IPS-15b (cell line): ENCODE measurements around the gene GPC6.

Source experiments
- H3K27me3 ChIP-seq: one replicate; pipeline ENCODE4 v1.6.1; 2013; ENCODE audit warnings: low read length; ENCODE audit not compliant: control insufficient read depth, insufficient read depth
- H3K36me3 ChIP-seq: one replicate; pipeline ENCODE4 v1.6.1; 2013; ENCODE audit warnings: low read length; ENCODE audit not compliant: control insufficient read depth, insufficient read depth
- H3K4me1 ChIP-seq: one replicate; pipeline ENCODE4 v1.6.1; 2013; ENCODE audit warnings: mild to moderate bottlenecking, low read length; ENCODE audit not compliant: control insufficient read depth, insufficient read depth
- H3K4me3 ChIP-seq: one replicate; pipeline ENCODE4 v1.5.1; 2013; ENCODE audit warnings: low read depth, low read length
- H3K9ac ChIP-seq: one replicate; pipeline ENCODE4 v1.6.1; 2013; ENCODE audit warnings: low read depth, mild to moderate bottlenecking, low read length
- H3K9me3 ChIP-seq: one replicate; pipeline ENCODE4 v1.6.1; 2013; ENCODE audit warnings: mild to moderate bottlenecking, low read length; ENCODE audit not compliant: control insufficient read depth, insufficient read depth

GPC6 gene

GRCh38 chr13:93959796-93960533, 733.4 kb downstream of the GPC6 start:
- Histone ChIP-seq H3K4me1 (peaks cover 4% of the 10 kb centered on the region), H3K9me3 (no peaks in the 10 kb centered on the region), H3K27me3 (no peaks in the 10 kb centered on the region), H3K9ac (no peak overlapping the region), H3K4me3 (no peak overlapping the region), H3K36me3 (no peaks in the 10 kb centered on the region)

- H3K27me3 ChIP-seq: no peaks in the 10 kb centered on the region
- H3K9ac ChIP-seq: no peak overlapping the region
- peaks cover 4% of the 10 kb centered on the region for H3K4me1 ChIP-seq
- H3K36me3 ChIP-seq: no peaks in the 10 kb centered on the region
- no peak overlapping the region for H3K4me3 ChIP-seq
- H3K9me3 ChIP-seq: no peaks in the 10 kb centered on the region
Measured at GRCh38 chr13:93963266-93964145, 736.9 kb downstream of the GPC6 start.

GRCh38 chr13:93964146-93964512, 737.5 kb downstream of the GPC6 start:
- peaks cover 4% of the 10 kb centered on the region for H3K4me1 ChIP-seq
- no peak overlapping the region for H3K4me3 ChIP-seq
- no peaks in the 10 kb centered on the region for H3K36me3 ChIP-seq
- H3K9me3 ChIP-seq: no peaks in the 10 kb centered on the region
- no peak overlapping the region for H3K9ac ChIP-seq
- H3K27me3 ChIP-seq: no peaks in the 10 kb centered on the region

GRCh38 chr13:93965587-93965986, 739.0 kb downstream of the GPC6 start:
- H3K9me3 ChIP-seq: no peaks in the 10 kb centered on the region
- peaks cover 4% of the 10 kb centered on the region for H3K4me1 ChIP-seq
- H3K27me3 ChIP-seq: no peaks in the 10 kb centered on the region
- no peaks in the 10 kb centered on the region for H3K36me3 ChIP-seq
- no peak overlapping the region for H3K9ac ChIP-seq
- H3K4me3 ChIP-seq: no peak overlapping the region

- no peak overlapping the region for H3K9ac ChIP-seq
- no peaks in the 10 kb centered on the region for H3K27me3 ChIP-seq
- peaks cover 4% of the 10 kb centered on the region for H3K4me1 ChIP-seq
- no peaks in the 10 kb centered on the region for H3K9me3 ChIP-seq
- no peaks in the 10 kb centered on the region for H3K36me3 ChIP-seq
- no peak overlapping the region for H3K4me3 ChIP-seq
Measured at GRCh38 chr13:93966267-93966936, 739.8 kb downstream of the GPC6 start.

- no peaks in the 10 kb centered on the region for H3K9me3 ChIP-seq
Measured at GRCh38 chr13:93967286-93967685, 740.7 kb downstream of the GPC6 start.

GRCh38 chr13:93975242-93975641, 748.6 kb downstream of the GPC6 start:
- no peak overlapping the region for H3K9ac ChIP-seq
- H3K4me3 ChIP-seq: no peak overlapping the region
- no peaks in the 10 kb centered on the region for H3K27me3 ChIP-seq
- H3K36me3 ChIP-seq: no peaks in the 10 kb centered on the region
- H3K4me1 ChIP-seq: no peaks in the 10 kb centered on the region
- H3K9me3 ChIP-seq: no peaks in the 10 kb centered on the region

More at GRCh38 chr13:93967286-93967685, 740.7 kb downstream of the GPC6 start:
- H3K4me3 ChIP-seq: no peak overlapping the region
- peaks cover 4% of the 10 kb centered on the region for H3K4me1 ChIP-seq
- no peaks in the 10 kb centered on the region for H3K36me3 ChIP-seq
- no peaks in the 10 kb centered on the region for H3K27me3 ChIP-seq
- H3K9ac ChIP-seq: no peak overlapping the region

GRCh38 chr13:93976528-93976927, 749.9 kb downstream of the GPC6 start:
- H3K27me3 ChIP-seq: no peaks in the 10 kb centered on the region
- H3K4me1 ChIP-seq: no peaks in the 10 kb centered on the region
- H3K4me3 ChIP-seq: no peak overlapping the region
- H3K9ac ChIP-seq: no peak overlapping the region
- no peaks in the 10 kb centered on the region for H3K36me3 ChIP-seq
- H3K9me3 ChIP-seq: no peaks in the 10 kb centered on the region

- Histone ChIP-seq H3K9me3 (no peaks in the 10 kb centered on the region), H3K27me3 (no peaks in the 10 kb centered on the region), H3K36me3 (no peaks in the 10 kb centered on the region), H3K9ac (no peak overlapping the region), H3K4me3 (no peak overlapping the region), H3K4me1 (no peaks in the 10 kb centered on the region)
Measured at GRCh38 chr13:93977986-93978385, 751.4 kb downstream of the GPC6 start.

GRCh38 chr13:93981426-93981977, 754.9 kb downstream of the GPC6 start:
- H3K27me3 ChIP-seq: no peaks in the 10 kb centered on the region
- H3K9ac ChIP-seq: no peak overlapping the region
- no peaks in the 10 kb centered on the region for H3K36me3 ChIP-seq
- H3K4me1 ChIP-seq: no peaks in the 10 kb centered on the region
- no peak overlapping the region for H3K4me3 ChIP-seq
- no peaks in the 10 kb centered on the region for H3K9me3 ChIP-seq

- H3K36me3 ChIP-seq: no peaks in the 10 kb centered on the region
Measured at GRCh38 chr13:93982179-93982918, 755.7 kb downstream of the GPC6 start.

More at GRCh38 chr13:93982179-93982918, 755.7 kb downstream of the GPC6 start:
- H3K4me1 ChIP-seq: no peaks in the 10 kb centered on the region
- H3K4me3 ChIP-seq: no peak overlapping the region
- H3K27me3 ChIP-seq: no peaks in the 10 kb centered on the region
- H3K9me3 ChIP-seq: no peaks in the 10 kb centered on the region
- no peak overlapping the region for H3K9ac ChIP-seq
